GM21515 (cell line): ENCODE data around the gene RUNX2.

Source experiments
- ATAC-seq: cut with Tn5 transposase; IDR thresholded peaks from one replicate; pipeline ENCODE4 v1.9.1; 2021; ENCODE audit not compliant: unreplicated experiment

The RUNX2 gene

GRCh38 chr6:45509426-45509825 lies 181.3 kb downstream of the RUNX2 start:
- no peak for ATAC-seq

- ATAC-seq, result no peak
Measured at GRCh38 chr6:45512717-45513116, 184.6 kb downstream of the RUNX2 start.

DNA sequence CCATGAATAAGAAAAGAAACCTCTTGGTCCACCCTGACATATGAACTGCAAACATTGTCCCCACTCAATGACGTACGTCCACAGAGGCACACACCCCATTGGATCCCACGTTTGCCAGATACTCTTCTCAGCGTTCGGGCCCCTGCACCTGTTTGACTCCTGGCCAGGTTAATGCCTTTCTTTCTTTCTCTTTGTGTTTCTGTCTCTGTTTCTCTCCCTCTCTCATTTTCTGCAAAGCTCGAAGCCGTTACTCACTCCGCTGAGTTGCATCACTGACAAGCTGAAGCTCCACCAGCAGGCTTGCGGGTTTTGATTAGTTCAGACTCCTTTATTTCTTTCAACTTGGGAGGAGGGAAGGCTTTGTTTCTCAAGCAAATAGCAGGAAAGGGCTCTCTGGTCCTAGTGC lies 185.1 kb downstream of the RUNX2 start:
- no peak for ATAC-seq

DNA sequence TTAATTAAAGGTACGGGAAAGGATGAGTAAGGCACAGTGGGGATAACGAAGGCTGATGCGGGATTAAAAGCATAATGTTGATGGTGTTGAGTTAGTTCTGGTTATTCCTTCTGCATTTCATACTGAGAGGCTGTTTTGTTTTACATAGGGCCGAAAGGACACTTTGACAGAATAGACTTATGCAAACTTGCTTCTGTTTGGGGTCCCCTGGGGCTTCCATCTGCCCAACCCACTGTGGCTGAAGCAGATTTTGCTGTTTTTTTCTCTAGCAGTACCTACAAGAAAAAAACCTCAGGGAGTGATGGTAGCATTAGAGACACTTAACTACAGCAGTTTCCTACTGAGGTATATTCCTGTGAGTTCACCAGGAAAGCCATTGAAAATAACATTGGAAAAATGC lies 185.7 kb downstream of the RUNX2 start:
- ATAC-seq, result no peak

GRCh38 chr6:45514454-45515230 lies 186.5 kb downstream of the RUNX2 start:
- ATAC-seq, result no peak

GRCh38 chr6:45518013-45518720 lies 190.0 kb downstream of the RUNX2 start:
- ATAC-seq, result no peak

- ATAC-seq, result no peak
Measured at GRCh38 chr6:45521226-45521625, 193.1 kb downstream of the RUNX2 start.

GRCh38 chr6:45522486-45522885 lies 194.4 kb downstream of the RUNX2 start:
- ATAC-seq, result no peak

DNA sequence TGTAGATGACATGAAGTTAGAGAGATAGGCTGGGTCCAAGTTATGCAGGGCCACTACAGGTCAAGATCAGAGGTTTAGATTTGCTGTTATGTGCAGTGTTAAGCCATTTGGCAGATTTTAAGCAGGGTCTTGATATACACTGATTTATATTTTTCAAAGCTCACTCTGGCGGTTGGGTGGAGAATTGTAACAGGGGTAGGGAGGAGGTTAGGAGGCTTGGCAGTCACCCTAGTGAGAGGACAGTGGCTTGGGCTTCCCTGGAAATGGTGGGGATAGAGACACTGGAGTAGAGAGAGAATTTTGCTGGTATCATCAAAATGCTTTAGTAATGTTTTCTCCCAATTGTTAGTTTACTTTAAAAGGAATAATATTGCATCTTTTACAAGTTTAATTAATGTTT lies 199.1 kb downstream of the RUNX2 start:
- ATAC-seq, result no peak

DNA sequence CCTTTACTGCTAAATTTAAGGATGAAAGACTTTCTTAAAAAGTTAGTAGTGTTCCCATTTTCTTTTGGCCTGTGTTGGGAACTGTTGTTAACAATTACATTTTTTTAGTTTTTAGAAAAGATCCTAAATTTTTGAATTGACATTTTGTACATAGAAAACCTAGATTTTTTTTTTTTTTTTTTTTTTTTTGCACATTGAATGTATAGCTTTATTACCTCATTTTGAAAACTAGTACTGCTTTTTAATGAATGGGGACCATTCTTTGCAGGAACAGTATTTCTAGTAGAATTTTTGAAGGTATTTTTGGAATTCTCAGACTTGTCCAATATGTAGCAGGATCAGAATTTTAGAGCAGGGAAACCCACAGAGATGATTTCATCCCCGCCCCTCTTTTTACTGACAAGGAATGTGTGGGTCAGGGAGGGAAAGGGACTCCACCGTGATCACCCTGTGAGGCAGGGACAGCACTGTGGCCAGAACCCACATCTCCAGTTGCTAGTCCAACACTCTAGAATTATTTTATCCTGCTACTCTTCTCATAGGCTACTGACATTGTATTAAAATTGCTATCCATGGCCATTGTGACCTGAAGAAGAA lies 204.0 kb downstream of the RUNX2 start:
- no peak for ATAC-seq

GRCh38 chr6:45532721-45533210 lies 204.6 kb downstream of the RUNX2 start:
- ATAC-seq, result no peak

- ATAC-seq, result no peak
Measured at GRCh38 chr6:45533386-45533785, 205.3 kb downstream of the RUNX2 start.

- no peak for ATAC-seq
Measured at GRCh38 chr6:45535933-45536332, 207.8 kb downstream of the RUNX2 start.

- ATAC-seq, result no peak
Measured at GRCh38 chr6:45537539-45537938, 209.4 kb downstream of the RUNX2 start.

GRCh38 chr6:45538641-45539547 lies 210.8 kb downstream of the RUNX2 start:
- ATAC-seq, result no peak

DNA sequence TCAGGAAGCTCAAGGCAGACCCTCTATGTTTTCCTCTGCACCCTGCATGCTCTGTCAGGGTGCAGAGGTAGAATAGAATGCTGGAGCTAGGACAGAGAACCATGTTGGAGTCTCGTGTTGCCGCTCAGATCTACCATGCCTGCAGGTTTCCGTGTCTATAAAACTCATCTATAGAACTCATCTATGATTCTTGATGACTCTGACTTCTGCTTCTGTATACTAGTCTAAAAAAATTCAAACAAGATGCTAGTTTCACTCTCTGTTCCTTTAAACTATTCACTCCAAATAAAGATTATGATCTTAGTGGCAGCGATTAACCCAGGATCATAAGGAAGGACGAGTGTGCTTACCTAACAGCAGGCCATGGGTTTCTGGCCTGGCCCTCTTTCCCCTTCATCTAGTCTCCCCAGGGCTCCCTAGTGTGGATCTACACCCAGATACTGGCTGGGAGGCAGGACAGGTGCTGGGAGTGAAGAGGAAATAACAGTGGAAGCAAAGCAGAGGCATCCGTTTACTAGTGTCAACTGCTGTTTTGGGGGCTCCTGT lies 212.3 kb downstream of the RUNX2 start:
- ATAC-seq, result no peak

DNA sequence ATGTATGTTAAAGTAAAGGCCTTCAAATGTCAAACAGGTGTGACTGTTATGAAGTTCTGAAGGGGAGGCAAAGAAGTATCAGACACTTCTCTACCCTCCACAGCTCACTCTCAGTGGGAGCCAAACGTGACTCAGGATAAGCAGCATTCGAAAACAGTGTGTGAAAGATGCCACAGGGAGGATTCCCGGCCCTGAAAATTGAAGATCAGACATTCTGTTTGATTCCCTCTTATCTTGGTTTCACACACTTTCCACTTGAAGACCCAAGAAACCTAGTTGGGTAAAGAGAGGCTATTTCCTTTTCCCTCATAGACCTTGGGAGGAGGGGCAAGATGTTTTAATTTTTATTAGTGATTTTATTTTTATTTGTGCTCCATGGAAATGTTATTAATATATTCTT lies 213.8 kb downstream of the RUNX2 start:
- no peak for ATAC-seq

DNA sequence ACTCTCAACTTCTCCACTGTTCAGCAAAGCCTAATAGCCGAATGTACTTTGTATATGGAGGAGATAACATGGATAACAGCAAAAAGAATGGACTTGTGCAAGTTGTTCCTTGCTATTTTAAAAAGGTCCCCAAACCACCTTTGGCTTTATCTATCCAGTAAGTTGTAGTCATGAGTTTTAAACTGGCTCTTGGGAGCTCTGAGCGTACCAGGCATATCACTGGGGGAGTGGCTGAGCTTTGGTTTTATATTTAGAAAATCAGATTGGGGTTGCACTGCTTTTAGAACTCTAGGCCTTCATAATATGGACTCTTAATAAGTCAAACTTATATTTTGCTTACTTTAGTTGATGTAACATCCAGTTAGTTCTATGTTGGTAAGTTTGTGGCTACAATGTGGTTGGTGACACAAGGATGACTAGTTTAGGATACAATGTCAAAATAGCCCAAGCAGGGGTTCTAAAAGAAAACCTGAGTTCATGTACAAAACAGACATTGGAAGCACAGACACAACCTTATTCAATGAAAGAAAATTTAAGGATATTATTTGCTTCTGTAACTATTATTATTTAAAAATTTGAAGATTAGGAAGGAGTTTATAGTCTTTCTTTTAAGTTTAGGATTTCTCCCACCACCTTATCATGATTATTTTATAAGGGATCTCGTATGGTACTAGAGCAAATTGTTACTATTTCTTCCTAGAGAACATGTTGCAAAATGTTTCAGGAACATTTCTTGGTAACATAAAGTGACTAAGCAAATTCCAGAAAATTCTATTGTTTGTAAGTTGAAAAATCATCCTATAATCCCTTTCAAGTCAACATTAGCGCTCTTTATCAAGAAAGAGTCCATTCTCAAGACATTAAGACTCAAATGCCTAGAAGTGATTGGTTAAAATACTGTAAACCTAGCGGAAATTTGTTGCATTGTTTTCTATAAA lies 215.4 kb downstream of the RUNX2 start:
- ATAC-seq, result no peak

DNA sequence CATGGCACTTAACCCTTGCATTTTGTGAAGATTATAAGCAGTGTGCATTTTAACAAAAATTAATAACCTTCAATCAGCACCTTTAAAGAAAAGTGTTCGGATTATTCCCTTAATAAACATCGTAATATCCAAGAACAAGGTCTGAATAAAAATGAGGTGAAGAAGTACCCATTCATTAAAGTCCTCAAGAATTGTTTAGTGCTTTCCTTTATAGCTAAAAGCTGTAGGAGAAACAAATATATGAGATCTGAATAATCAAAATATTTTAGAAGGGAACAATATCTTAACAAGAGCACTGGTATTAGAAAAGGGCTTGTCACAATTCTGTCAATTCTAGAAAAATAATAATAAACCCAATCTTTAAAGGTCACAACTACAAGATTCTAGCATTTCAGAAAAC lies 217.3 kb downstream of the RUNX2 start:
- ATAC-seq, result no peak
